ENCODE results near the gene ZNF625. TPM values are rescaled to one million over a fixed set of nuclear protein-coding genes. Genes with fewer than 3 reads are reported as not detected.

ZNF625 gene
- polyA plus RNA-seq, 1 of the 3 experiments (the other 2 are of a cell fraction): 1.9 TPM

- ChIA-PET CTCF (no interaction called here), POLR2A (no interaction called here)
- H3K4me2 ChIP-seq: no peak overlapping the region
- no peak overlapping the region for H3K27ac ChIP-seq (ENCODE audit: low read depth in 2 of 2, low read length in 1 of 2)
- H4K20me1 ChIP-seq (ENCODE audit: insufficient read depth): no peaks in the 10 kb centered on the region
- H3K4me3 ChIP-seq (ENCODE audit: low read depth in 2 of 2, low read length in 1 of 2): no peak overlapping the region
- no peaks in the 10 kb centered on the region for H3F3A ChIP-seq (replicated peaks; ENCODE audit: insufficient read depth)
- no peak overlapping the region for H3K9ac ChIP-seq
- no peaks in the 10 kb centered on the region for H3K4me1 ChIP-seq (ENCODE audit: control insufficient read depth in 1 of 2, insufficient read depth in 2 of 2, low read depth in 1 of 2, low read length in 1 of 2)
- H2AFZ ChIP-seq (ENCODE audit: low read depth): no peak overlapping the region
- DNase-seq: no peak
- peaks cover 0 to 2% of the 10 kb centered on the region in 2 experiments for H3K36me3 ChIP-seq (replicated peaks in 1 of 2; ENCODE audit: control insufficient read depth in 1 of 2, insufficient read depth in 2 of 2, low read length in 1 of 2)
- H3K27me3 ChIP-seq (ENCODE audit: insufficient read depth): no peaks in the 10 kb centered on the region
- no peaks in the 10 kb centered on the region for H3K79me2 ChIP-seq (ENCODE audit: insufficient read depth)
- WGBS (ENCODE audit: low lambda C conversion rate): 44% methylated on average over 4 of the region's 4 CpGs
- TF ChIP-seq RAD21 (IDR thresholded peaks at IDR 0.05; ENCODE audit: low read length) (0 out of 2 replicates have a peak, but pooled peaks have one; percentile 9), SMC3 (IDR thresholded peaks at IDR 0.05; ENCODE audit: low read depth, low read length) (no peak), GABPA (IDR thresholded peaks at IDR 0.05; ENCODE audit: low read depth) (no peak)
- H3K9me2 ChIP-seq: no peaks in the 10 kb centered on the region
- peaks cover 24% of the 10 kb centered on the region for H3K9me3 ChIP-seq
Measured at GRCh38 chr19:12202250-12202649, 45.7 kb upstream of the ZNF625 start.

- H3K4me2 ChIP-seq: no peak overlapping the region
- no peaks in the 10 kb centered on the region for H4K20me1 ChIP-seq (ENCODE audit: insufficient read depth)
- no peaks in the 10 kb centered on the region for H3K9me2 ChIP-seq
- POLR2A ChIA-PET: no interaction called here
- H3K9me3 ChIP-seq: peaks cover 17% of the 10 kb centered on the region
- TF ChIP-seq FOXM1 (IDR thresholded peaks at IDR 0.05; ENCODE audit: low read depth) (no peak), SIN3A (IDR thresholded peaks at IDR 0.05; ENCODE audit: borderline replicate concordance, low read depth, low read length) (no peak), RXRA (IDR thresholded peaks at IDR 0.05; ENCODE audit: borderline replicate concordance, low read depth) (no peak), GABPA (IDR thresholded peaks at IDR 0.05; ENCODE audit: low read depth) (no peak), RCOR1 (IDR thresholded peaks at IDR 0.05; ENCODE audit: low read length) (no peak), CHD2 (IDR thresholded peaks at IDR 0.05; ENCODE audit: low read length, partially characterized antibody) (no peak), SMC3 (IDR thresholded peaks at IDR 0.05; ENCODE audit: low read depth, low read length) (no peak), POLR2AphosphoS5 (IDR thresholded peaks at IDR 0.05; ENCODE audit: low read depth, low read length) (no peak), GATA2 (CRISPR knock-in tag; IDR thresholded peaks at IDR 0.05) (no peak), FOXJ3 (CRISPR knock-in tag; IDR thresholded peaks at IDR 0.05) (no peak), NFIC (IDR thresholded peaks at IDR 0.05; ENCODE audit: borderline replicate concordance) (no peak), EP300 (IDR thresholded peaks at IDR 0.05; ENCODE audit: borderline replicate concordance in 1 of 2, low read depth in 1 of 2, low read length in 1 of 2) (no peak), NRF1 (IDR thresholded peaks at IDR 0.05; ENCODE audit: low read depth, low read length) (no peak), TEAD4 (IDR thresholded peaks at IDR 0.05; ENCODE audit: borderline replicate concordance, insufficient read depth) (no peak), MEF2A (IDR thresholded peaks at IDR 0.05; ENCODE audit: borderline replicate concordance, low read depth) (no peak)
- TF ChIP-seq, protein P1, sequence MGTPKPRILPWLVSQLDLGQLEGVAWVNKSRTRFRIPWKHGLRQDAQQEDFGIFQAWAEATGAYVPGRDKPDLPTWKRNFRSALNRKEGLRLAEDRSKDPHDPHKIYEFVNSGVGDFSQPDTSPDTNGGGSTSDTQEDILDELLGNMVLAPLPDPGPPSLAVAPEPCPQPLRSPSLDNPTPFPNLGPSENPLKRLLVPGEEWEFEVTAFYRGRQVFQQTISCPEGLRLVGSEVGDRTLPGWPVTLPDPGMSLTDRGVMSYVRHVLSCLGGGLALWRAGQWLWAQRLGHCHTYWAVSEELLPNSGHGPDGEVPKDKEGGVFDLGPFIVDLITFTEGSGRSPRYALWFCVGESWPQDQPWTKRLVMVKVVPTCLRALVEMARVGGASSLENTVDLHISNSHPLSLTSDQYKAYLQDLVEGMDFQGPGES (IDR thresholded peaks at IDR 0.05; ENCODE audit: low read depth, low read length): no peak
- TF ChIP-seq, protein P2, sequence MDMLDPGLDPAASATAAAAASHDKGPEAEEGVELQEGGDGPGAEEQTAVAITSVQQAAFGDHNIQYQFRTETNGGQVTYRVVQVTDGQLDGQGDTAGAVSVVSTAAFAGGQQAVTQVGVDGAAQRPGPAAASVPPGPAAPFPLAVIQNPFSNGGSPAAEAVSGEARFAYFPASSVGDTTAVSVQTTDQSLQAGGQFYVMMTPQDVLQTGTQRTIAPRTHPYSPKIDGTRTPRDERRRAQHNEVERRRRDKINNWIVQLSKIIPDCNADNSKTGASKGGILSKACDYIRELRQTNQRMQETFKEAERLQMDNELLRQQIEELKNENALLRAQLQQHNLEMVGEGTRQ (IDR thresholded peaks at IDR 0.05; ENCODE audit: borderline replicate concordance, low read depth, low read length): no peak
- H3K4me3 ChIP-seq (ENCODE audit: low read depth in 2 of 2, low read length in 1 of 2): no peak overlapping the region
- H3K4me1 ChIP-seq (ENCODE audit: control insufficient read depth in 1 of 2, insufficient read depth in 2 of 2, low read depth in 1 of 2, low read length in 1 of 2): no peaks in the 10 kb centered on the region
- H3F3A ChIP-seq (replicated peaks; ENCODE audit: insufficient read depth): no peaks in the 10 kb centered on the region
- no peak for DNase-seq
- H3K27ac ChIP-seq (ENCODE audit: low read depth in 2 of 2, low read length in 1 of 2): no peak overlapping the region
- H3K9ac ChIP-seq: no peak overlapping the region
- H3K79me2 ChIP-seq (ENCODE audit: insufficient read depth): no peaks in the 10 kb centered on the region
- H3K27me3 ChIP-seq (ENCODE audit: insufficient read depth): no peaks in the 10 kb centered on the region
- 28% methylated on average over 3 of the region's 3 CpGs for WGBS (ENCODE audit: low lambda C conversion rate)
- H2AFZ ChIP-seq (ENCODE audit: low read depth): no peak overlapping the region
- peaks cover 0 to 2% of the 10 kb centered on the region in 2 experiments for H3K36me3 ChIP-seq (replicated peaks in 1 of 2; ENCODE audit: control insufficient read depth in 1 of 2, insufficient read depth in 2 of 2, low read length in 1 of 2)
- CTCF ChIA-PET: no interaction called here
Measured at GRCh38 chr19:12199757-12200419, 43.4 kb upstream of the ZNF625 start.

Data from SK-N-SH (cell line).